ENCODE results near the gene TRAPPC3L. TPM values are rescaled to one million over a fixed set of nuclear protein-coding genes. Genes with fewer than 3 reads are reported as not detected.

Gene TRAPPC3L
- total RNA-seq, 1 donor from 2014 or later, result not detected

DNA sequence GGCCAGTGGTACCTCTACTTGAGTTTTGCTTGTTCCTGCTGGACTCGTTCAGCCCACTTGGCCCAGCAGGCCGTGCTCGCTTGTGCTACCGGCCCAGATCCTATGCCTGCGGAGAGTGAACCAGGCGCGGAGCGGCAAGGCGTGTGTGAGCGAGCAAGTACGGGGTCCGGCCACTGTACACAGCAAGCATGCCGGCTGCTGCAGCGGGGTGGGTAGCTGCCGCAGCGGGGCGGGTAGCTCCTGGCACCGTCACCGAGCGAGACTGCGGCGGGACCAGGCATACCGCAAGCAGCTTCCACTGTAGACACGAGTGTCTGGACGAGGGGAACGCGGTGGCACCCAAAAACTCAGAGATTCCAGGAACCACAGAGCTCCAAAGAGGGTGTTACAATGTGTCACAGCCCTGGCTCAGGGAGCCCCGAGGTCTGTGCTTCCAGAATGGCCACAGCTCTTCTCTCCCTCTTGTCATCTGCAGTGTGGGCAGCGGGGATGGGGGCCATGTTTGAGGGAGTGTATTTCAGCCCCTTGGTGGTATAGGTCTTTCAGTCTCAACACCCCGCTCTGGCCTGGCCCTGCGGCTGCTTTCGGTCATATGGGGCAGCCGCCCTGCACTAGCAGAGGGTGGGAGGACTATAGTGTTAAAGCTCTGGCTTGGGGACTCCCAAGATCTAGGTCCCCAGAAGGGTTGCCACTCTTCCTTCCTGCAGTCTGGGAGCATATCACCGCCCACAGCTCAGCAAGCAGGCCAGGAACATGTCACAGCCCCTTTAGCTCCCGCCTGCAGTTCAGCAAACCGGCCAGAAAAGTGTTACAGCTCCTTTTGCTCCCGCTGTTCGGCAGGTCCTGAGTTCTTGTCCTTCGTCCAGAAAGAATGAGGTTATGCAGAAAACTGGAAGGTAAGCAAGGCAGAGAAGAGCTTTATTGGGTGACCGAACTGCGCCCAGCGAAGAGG is 19.7 kb upstream of the TRAPPC3L start:
- H3K36me3 Mint-ChIP-seq (ENCODE audit: insufficient read depth), result no peaks in the 10 kb centered on the region
- DNase-seq (ENCODE audit: low spot score, unreplicated experiment), result no peak
- no peaks in the 10 kb centered on the region for H3K9me3 Mint-ChIP-seq (ENCODE audit: low read depth)
- H3K27me3 Mint-ChIP-seq, result peaks cover 7% of the 10 kb centered on the region
- H3K4me3 Mint-ChIP-seq (ENCODE audit: low read depth), result no peak overlapping the region
- peaks cover 9% of the 10 kb centered on the region for H3K4me1 Mint-ChIP-seq (ENCODE audit: low read depth)
- TF ChIP-seq, protein P1, sequence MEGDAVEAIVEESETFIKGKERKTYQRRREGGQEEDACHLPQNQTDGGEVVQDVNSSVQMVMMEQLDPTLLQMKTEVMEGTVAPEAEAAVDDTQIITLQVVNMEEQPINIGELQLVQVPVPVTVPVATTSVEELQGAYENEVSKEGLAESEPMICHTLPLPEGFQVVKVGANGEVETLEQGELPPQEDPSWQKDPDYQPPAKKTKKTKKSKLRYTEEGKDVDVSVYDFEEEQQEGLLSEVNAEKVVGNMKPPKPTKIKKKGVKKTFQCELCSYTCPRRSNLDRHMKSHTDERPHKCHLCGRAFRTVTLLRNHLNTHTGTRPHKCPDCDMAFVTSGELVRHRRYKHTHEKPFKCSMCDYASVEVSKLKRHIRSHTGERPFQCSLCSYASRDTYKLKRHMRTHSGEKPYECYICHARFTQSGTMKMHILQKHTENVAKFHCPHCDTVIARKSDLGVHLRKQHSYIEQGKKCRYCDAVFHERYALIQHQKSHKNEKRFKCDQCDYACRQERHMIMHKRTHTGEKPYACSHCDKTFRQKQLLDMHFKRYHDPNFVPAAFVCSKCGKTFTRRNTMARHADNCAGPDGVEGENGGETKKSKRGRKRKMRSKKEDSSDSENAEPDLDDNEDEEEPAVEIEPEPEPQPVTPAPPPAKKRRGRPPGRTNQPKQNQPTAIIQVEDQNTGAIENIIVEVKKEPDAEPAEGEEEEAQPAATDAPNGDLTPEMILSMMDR (IDR thresholded peaks at IDR 0.05; ENCODE audit: unreplicated experiment), result no peak
- H3K27ac Mint-ChIP-seq, result no peak overlapping the region

DNA sequence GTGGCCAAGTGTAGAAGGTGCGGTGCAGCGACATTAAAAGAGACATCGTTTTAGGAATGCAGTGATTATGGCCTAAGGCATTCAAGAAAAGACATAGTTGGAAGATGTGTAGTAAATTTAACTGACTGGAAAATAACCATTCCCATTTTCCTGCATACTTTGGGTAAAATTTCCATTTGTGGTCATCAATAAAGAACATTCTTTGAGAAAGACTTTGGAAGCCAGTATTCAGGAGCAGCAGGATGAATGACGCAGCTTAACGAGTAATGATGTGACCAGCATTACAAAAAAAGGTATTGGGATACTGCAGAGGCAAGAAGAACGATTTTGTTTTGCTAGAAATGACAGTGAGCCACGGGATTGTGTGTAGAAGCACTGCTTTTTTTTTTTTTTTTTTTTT is 18.8 kb upstream of the TRAPPC3L start:
- Mint-ChIP-seq H3K27me3 (peaks cover 7% of the 10 kb centered on the region), H3K4me1 (ENCODE audit: low read depth) (peaks cover 5% of the 10 kb centered on the region), H3K27ac (no peak overlapping the region), H3K9me3 (ENCODE audit: low read depth) (no peaks in the 10 kb centered on the region), H3K4me3 (ENCODE audit: low read depth) (no peak overlapping the region), H3K36me3 (ENCODE audit: insufficient read depth) (no peaks in the 10 kb centered on the region)
- no peak for DNase-seq (ENCODE audit: low spot score, unreplicated experiment)
- TF ChIP-seq, protein P1 (IDR thresholded peaks at IDR 0.05; ENCODE audit: unreplicated experiment), result no peak

DNA sequence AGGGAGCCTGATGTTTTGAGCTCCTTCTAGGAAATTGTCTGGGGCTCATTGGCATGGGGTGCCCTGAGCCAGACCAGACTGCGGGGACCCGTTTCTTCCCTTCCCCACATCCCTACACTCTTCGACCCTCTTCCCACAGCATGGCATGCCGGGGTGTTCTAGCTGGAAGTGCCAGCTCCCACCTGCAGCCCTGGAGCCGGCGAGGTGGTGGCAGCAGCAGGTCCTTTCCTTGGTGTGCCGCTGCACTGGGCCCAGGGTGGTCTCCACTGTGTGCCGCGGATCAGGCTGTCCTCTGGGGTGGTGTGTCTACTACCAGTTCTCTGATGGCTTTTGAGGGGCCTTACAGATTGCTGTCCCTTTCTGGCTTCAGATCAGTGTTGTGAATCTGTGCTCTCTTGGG is 18.3 kb upstream of the TRAPPC3L start:
- Mint-ChIP-seq H3K36me3 (ENCODE audit: insufficient read depth) (no peaks in the 10 kb centered on the region), H3K9me3 (ENCODE audit: low read depth) (no peaks in the 10 kb centered on the region), H3K27me3 (peaks cover 7% of the 10 kb centered on the region)

DNA sequence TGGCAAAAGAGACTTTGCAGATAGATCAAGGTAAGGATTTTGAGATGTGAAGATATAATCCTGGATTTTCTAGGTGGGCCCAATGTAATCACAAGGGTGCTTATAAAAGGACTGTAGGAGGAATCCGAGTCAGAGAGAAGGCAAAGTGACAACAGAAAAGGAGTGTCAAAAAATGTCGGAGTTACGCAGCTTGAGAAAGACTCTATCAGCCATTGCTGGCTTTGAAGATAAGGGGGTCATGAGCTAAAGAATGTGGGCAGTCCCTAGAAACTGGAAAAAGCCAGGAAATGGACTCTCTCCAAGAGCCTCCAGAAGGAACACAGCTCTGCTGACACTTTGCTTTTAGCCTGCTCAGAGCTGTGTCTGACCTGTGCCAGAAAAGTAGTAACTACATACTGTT is 17.1 kb upstream of the TRAPPC3L start:
- H3K27ac Mint-ChIP-seq, result peak overlapping the region; percentile 79
- H3K4me1 Mint-ChIP-seq (ENCODE audit: low read depth), result peaks cover 7% of the 10 kb centered on the region
- no peaks in the 10 kb centered on the region for H3K36me3 Mint-ChIP-seq (ENCODE audit: insufficient read depth)
- peaks cover 7% of the 10 kb centered on the region for H3K27me3 Mint-ChIP-seq
- DNase-seq (ENCODE audit: low spot score, unreplicated experiment), result no peak
- H3K4me3 Mint-ChIP-seq (ENCODE audit: low read depth), result no peak overlapping the region
- no peaks in the 10 kb centered on the region for H3K9me3 Mint-ChIP-seq (ENCODE audit: low read depth)
- TF ChIP-seq, protein P1 (IDR thresholded peaks at IDR 0.05; ENCODE audit: unreplicated experiment), result no peak

More for the DNA sequence above, 18.3 kb upstream of the TRAPPC3L start:
- no peak overlapping the region for H3K4me3 Mint-ChIP-seq (ENCODE audit: low read depth)
- TF ChIP-seq, protein P1 (IDR thresholded peaks at IDR 0.05; ENCODE audit: unreplicated experiment), result no peak
- DNase-seq (ENCODE audit: low spot score, unreplicated experiment), result no peak
- H3K4me1 Mint-ChIP-seq (ENCODE audit: low read depth), result peaks cover 5% of the 10 kb centered on the region
- no peak overlapping the region for H3K27ac Mint-ChIP-seq

DNA sequence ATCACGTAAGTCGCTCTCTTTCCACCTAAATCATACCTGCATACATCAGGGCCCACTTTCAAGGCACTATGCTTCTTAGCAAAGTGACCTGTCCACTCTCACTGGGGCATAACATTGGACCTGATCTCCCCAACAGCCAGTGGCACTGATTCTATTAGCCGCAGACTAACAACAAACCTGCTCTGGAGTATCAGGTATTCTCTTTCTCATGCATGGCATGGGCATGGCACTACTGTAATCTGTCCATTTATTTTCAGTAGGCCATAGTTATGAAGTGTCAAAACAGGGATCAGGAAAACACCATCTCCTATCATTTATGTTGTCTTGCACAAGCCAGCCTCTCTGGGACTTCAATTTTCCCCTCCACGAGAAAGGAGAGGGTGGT is 16.5 kb upstream of the TRAPPC3L start:
- Mint-ChIP-seq H3K9me3 (ENCODE audit: low read depth) (no peaks in the 10 kb centered on the region), H3K36me3 (ENCODE audit: insufficient read depth) (no peaks in the 10 kb centered on the region), H3K27me3 (peaks cover 7% of the 10 kb centered on the region), H3K4me3 (ENCODE audit: low read depth) (no peak overlapping the region), H3K4me1 (ENCODE audit: low read depth) (peaks cover 7% of the 10 kb centered on the region), H3K27ac (no peak overlapping the region)
- no peak for DNase-seq (ENCODE audit: low spot score, unreplicated experiment)
- TF ChIP-seq, protein P1 (IDR thresholded peaks at IDR 0.05; ENCODE audit: unreplicated experiment), result no peak

Data from progenitor cell of endocrine pancreas (in vitro differentiated cells).